Cerebellar cortex (tissue), 1 donor: ENCODE results near the gene PCDHB16.

ENCODE experiments used
- DNase-seq: peaks from one replicate; pipeline ENCODE4 v3.0.0-alpha.2; 2015; ENCODE audit warnings: low spot score

The PCDHB16 gene

DNA sequence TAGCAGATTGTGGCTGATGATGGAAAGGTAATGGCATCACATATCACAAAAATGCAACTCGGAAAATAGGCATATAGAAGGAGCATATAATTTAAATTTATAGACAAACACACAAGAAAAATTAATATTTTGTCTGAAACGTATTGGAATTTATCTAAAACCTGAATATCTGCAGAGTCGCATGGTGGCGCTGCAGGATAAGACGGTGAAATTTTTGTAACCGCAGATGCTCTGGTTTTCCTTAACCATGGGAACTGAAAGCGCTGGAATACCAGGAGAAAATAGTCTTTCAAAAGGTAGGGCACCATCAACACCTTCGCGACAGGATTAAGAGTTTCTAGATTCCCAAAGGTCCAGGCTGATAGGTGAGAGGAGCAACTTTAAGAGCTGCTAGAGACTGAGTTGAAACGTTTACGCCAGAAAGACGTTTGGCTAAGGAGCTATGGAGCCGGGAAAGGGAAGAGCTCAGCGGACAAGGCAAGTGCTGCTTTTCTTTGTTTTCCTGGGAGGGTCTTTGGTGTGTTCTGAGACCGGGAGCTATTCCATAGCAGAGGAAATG is 52.0 kb downstream of the PCDHB16 start:
- DNase-seq, result peak; percentile 4
